VCaP (cell line): ENCODE data around the gene B4GALNT4.

Source experiments
- H3K27ac ChIP-seq: fragments of 450-650 bp; 2 replicates; pipeline ENCODE4 v1.5.1; 2017
- TF ChIP-seq, protein P1 (sequence below): fragments of 450-650 bp; conservative IDR thresholded peaks from 2 replicates; pipeline ENCODE4 v1.5.1; 2017; ENCODE audit warnings: mild to moderate bottlenecking, moderate library complexity

Gene B4GALNT4

DNA sequence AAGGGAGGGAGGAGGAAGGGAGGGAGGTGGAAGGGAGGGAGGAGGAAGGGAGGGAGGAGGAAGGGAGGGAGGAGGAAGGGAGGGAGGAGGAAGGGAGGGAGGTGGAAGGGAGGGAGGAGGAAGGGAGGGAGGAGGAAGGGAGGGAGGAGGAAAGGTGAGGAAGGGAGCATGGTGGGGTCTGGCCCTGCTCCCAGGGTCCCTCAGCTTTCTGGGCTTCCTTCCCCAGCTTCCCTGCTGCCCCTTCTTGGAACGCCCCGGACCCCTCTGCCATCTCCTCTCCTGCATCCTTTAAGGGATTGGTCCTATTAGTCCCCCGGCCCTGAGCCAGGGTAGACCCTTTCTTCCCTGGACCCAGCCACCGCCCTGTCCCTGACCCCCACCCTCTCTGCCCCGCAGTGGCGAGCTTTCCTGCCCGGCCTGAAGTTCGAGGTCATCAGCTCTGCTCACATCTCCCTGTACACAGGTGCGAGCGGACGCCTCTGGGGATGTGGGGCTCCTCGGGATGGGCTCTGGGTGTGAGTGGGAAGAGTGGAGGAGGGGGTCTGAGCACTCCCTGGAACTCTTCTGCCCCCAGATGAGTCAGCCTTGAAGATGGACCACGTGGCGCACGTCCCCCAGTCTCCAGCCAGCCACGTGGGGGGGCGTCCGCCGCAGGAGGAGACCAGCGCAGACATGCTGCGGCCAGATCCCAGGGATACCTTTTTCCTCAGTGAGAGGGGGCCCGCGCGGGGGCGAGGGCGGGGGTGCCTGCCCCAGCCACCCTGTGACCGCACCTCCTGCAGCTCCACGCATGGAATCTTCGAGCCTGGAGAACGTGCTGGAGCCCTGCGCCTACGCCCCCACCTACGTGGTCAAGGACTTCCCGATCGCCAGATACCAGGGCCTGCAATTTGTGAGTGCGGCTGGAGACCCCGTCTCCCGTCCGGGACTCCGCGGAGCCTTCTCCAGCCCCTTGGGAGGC, 6.0 kb downstream of the B4GALNT4 start:
- H3K27ac ChIP-seq: no peak overlapping the region
- TF ChIP-seq, protein P1, sequence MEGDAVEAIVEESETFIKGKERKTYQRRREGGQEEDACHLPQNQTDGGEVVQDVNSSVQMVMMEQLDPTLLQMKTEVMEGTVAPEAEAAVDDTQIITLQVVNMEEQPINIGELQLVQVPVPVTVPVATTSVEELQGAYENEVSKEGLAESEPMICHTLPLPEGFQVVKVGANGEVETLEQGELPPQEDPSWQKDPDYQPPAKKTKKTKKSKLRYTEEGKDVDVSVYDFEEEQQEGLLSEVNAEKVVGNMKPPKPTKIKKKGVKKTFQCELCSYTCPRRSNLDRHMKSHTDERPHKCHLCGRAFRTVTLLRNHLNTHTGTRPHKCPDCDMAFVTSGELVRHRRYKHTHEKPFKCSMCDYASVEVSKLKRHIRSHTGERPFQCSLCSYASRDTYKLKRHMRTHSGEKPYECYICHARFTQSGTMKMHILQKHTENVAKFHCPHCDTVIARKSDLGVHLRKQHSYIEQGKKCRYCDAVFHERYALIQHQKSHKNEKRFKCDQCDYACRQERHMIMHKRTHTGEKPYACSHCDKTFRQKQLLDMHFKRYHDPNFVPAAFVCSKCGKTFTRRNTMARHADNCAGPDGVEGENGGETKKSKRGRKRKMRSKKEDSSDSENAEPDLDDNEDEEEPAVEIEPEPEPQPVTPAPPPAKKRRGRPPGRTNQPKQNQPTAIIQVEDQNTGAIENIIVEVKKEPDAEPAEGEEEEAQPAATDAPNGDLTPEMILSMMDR: no peak

DNA sequence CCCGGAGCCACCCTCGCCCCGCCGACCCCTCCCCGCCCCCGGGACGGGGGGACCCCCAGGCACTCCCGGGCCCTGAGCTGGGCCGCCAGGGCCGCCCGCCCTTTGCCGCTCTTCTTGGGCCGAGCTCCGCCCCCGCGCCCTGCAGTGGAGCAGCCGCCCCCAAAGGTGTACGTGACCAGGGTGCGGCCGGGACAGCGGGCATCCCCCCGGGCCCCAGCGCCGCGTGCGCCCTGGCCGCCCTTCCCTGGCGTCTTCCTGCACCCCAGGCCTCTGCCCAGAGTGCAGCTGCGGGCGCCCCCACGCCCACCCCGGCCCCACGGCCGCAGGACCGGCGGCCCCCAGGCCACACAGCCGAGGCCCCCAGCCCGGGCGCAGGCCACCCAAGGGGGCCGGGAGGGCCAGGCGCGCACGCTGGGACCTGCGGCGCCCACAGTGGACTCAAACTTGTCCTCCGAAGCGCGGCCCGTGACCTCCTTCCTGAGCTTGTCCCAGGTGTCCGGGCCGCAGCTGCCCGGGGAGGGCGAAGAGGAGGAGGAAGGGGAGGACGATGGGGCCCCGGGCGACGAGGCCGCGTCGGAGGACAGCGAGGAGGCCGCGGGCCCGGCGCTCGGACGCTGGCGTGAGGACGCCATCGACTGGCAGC, 7.4 kb downstream of the B4GALNT4 start:
- no peak overlapping the region for H3K27ac ChIP-seq
- TF ChIP-seq, protein P1: no peak

DNA sequence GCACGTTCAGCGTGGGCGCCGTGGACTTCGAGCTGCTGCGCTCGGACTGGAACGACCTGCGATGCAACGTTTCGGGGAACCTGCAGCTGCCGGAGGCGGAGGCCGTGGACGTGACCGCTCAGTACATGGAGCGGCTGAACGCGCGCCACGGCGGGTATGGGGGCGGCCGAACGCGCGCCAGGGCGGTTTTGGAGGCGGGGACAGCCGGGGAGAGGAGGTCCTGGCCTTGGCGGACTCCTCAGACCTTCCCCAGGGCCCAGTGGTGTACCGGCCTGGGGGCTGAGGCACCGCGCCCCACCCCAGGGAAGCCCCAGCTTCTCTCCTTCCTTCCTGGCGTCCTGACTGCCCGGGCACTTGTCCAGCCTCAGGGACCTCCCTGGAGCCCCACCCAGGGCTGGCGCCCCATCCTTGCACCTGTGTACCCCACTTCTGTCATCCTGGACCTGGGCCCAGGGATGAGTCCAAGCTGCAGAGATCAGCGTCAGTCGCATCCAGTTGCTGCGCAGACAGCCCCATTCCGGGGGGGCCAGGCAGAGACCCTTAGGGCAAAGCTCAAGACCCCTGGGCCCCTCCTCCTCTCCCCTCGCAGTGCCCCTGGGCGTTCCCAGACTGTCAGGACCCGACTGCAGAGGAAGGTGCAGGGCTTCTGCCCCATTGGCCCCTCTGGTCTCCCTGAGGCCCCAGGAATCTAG, 8.0 kb downstream of the B4GALNT4 start:
- H3K27ac ChIP-seq: no peak overlapping the region
- TF ChIP-seq, protein P1: no peak

DNA sequence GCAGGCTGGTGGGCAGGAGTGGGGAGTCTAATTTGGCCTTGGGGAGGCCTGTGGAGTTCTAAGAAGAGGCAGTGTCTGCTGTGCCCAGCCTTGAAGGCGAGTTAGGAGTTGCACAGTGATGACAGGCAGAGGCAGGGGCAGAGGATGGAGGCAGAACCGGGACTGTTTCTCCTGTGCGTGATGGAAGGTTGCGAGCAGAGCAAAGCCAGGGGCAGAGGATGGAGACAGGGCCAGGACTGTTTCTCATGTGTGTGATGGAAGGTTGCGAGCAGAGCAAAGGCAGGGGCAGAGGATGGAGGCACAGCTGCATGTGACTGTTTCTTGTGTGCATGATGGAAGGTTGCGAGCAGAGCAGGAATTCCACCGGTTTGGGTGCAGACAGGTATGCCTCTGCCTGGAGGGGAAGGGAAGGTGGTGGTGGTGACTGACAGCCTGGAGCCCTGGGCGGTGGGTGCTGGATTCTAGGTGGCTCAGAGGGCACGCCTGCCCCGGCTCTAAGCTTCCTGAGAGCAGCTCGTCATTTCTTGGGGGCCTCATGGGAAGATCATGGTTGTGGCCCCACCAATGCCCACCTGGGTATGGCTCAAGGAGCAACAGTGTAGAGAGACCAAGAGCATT, 8.7 kb downstream of the B4GALNT4 start:
- TF ChIP-seq, protein P1: no peak
- H3K27ac ChIP-seq: no peak overlapping the region

DNA sequence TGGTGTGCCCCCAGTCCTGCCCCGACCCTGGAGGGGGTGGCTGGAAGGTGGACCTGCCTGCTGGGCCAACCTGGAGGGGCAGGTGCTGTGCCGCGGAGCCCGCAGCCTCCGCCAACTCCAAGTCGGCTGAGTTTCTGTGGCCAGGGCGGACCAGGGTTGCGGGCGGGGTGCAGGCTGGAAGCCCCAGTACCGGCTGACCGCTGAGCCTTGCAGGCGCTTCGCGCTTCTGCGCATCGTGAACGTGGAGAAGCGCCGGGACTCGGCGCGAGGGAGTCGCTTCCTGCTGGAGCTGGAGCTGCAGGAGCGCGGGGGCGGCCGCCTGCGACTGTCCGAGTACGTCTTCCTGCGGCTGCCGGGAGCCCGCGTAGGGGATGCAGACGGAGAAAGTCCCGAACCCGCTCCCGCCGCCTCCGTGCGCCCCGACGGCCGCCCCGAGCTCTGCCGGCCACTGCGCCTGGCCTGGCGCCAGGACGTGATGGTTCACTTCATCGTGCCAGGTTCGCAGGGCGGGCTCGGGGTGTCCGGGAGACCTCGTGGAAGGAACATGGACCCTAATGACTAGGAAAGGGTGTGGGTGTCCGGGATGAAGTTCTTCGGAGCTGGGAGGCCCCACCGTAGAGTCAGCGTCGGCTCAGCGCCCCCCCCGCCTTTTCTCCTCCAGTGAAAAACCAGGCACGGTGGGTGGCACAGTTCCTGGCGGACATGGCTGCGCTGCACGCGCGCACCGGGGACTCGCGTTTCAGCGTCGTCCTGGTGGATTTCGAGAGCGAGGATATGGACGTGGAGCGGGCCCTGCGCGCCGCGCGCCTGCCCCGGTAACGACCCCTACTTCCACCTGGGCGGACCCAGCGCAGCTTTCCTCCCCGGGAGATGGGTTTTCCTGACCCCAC, 10.2 kb downstream of the B4GALNT4 start:
- H3K27ac ChIP-seq: no peak overlapping the region
- TF ChIP-seq, protein P1: no peak

DNA sequence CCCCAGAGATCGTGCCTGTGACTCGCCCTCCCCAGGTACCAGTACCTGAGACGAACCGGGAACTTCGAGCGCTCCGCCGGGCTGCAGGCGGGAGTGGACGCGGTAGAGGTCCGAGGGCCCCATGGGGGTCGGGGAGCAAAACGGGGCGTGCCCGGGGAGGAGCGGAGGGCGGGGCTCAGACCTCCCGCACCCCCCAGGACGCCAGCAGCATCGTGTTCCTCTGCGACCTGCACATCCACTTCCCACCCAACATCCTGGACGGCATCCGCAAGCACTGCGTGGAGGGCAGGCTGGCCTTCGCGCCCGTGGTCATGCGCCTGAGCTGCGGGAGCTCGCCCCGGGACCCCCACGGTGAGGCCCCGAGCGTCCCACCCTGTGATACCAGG, 10.8 kb downstream of the B4GALNT4 start:
- TF ChIP-seq, protein P1: no peak
- no peak overlapping the region for H3K27ac ChIP-seq
